GM12801 (cell line): ENCODE data around the gene PTCD2.

ENCODE experiments used
- CTCF ChIP-seq: IDR thresholded peaks from one replicate; pipeline ENCODE4 v1.5.1; 2011; ENCODE audit warnings: control low read depth; ENCODE audit not compliant: insufficient read length; ENCODE audit errors: extremely low read depth

PTCD2 gene

GRCh38 chr5:72408603-72409002 lies 88.4 kb downstream of the PTCD2 start:
- TF ChIP-seq CTCF = no peak

GRCh38 chr5:72410688-72411295 lies 90.6 kb downstream of the PTCD2 start:
- no peak for TF ChIP-seq CTCF

- TF ChIP-seq CTCF = no peak
Measured at GRCh38 chr5:72412283-72413055, 92.3 kb downstream of the PTCD2 start.

DNA sequence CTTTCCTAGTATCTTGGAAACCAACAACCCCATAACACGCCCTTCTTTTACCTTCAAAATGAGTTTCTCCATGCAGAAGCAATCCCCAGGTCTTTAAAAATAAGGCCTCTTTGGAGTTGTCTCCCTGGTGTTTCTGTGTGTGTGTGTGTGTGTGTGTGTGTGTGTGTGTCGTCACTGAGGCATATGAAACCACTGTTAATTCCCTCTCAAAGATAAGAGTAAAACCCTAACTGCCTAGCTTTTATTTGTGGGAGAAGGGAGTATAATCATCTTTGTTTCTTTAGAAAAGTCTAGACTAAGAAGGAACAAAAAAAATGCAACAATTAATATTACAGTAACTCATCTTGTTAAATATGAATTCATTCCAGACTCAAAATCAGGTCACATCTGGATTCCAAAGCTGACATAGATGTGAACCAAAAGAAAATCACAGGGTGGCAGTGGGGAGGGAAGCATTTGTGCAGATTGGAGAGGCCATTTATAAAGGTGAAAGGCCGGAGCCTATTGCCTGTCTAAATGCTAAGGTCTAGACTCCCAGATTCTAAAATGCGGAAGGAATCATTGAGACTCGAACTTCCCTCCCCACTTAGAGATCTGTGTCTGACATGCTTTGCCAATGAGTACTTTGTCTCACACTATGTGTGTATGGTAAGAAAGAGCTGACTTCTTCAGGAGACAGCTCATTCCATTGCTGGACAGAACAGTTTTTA lies 95.6 kb downstream of the PTCD2 start:
- no peak for TF ChIP-seq CTCF

DNA sequence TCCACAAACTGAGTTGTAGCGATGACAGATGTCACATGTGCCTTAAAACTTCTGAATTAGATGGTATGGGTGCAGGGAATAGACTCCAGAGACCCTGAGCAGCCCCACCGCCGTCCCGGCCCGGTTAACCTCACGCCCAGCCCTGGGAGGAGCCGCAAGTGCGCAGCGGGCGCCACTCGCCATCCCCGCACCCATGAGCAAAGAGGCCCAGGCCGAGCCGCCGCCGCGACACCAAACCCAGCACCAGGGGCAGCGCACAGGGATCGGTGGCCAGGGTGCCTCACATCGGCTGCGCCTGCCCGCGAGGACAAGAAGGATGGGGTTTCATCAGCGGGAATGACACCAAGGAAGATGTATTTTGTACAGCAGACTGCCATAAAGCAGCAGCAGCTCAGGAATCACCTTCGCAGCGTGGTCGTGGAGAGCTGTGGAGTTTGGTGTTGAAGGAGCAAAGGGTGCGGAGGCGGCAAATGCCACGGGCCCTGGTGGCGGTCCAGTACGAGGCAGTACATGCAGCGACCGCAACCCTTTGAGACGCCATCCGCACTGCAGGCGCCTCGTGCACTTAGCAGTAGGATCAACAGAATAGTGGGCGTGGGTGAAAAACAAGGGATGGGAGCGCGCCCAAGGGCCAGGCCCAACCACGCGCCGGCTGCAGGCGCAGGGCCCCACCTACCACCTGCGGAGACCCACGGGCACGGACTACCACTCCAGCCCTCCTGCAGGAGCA lies 97.3 kb downstream of the PTCD2 start:
- TF ChIP-seq CTCF = no peak
